ENCODE data around the gene SEMA7A.
"Not testable (repeated sequence)": the region's sequence is repeated elsewhere in the genome, so short reads cannot be mapped to it uniquely, and the experiment has no call there.

DNA sequence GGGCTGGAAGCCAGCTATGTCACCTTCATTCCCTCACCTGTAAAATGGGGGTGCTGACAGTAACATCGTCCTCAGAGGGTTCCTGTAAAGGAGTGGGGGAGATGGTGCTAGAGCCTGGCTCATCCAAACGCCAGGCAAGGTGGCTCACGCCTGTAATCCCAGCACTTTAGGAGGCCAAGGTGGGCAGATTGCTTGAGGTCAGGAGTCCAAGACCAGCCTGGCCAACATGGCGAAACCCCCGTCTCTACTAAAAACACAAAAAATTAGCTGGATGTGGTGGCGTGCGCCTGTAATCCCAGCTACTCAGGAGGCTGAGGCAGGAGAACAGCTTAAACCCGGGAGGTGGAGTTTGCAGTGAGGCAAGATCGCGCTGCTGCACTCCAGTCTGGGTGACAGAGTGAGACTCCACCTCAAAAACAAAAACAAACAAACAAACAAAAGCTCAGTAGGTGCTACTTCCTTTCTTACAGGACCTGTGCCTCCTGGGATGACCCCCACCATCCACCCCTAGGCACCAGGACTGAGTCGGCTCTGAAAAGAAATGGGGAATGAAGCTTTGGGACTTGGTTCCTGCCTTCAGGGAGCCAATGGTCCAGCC is 43.6 kb downstream of the SEMA7A start:
- TF ChIP-seq, protein P1, sequence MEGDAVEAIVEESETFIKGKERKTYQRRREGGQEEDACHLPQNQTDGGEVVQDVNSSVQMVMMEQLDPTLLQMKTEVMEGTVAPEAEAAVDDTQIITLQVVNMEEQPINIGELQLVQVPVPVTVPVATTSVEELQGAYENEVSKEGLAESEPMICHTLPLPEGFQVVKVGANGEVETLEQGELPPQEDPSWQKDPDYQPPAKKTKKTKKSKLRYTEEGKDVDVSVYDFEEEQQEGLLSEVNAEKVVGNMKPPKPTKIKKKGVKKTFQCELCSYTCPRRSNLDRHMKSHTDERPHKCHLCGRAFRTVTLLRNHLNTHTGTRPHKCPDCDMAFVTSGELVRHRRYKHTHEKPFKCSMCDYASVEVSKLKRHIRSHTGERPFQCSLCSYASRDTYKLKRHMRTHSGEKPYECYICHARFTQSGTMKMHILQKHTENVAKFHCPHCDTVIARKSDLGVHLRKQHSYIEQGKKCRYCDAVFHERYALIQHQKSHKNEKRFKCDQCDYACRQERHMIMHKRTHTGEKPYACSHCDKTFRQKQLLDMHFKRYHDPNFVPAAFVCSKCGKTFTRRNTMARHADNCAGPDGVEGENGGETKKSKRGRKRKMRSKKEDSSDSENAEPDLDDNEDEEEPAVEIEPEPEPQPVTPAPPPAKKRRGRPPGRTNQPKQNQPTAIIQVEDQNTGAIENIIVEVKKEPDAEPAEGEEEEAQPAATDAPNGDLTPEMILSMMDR (IDR thresholded peaks at IDR 0.05; ENCODE audit: low read length): not testable (repeated sequence)
- TF ChIP-seq EZH2 (IDR thresholded peaks at IDR 0.05; ENCODE audit: borderline replicate concordance, low read length): not testable (repeated sequence)
